COR-L47 (cell line): Measurements from ENCODE around the gene CELF3.
A peak's percentile ranks its signal among the peaks of the same experiment; 100 is the strongest.
"Not testable (repeated sequence)": the region's sequence is repeated elsewhere in the genome, so short reads cannot be mapped to it uniquely, and the experiment has no call there.

Experiments used
- DNase-seq: peaks from one replicate; lab custom pipeline; 2025; lab: John Stamatoyannopoulos, UW

The CELF3 gene

GRCh38 chr1:151703813-151704212, 12.8 kb downstream of the CELF3 start:
- DNase-seq = no peak

- no peak for DNase-seq
These were observed 13.7 kb downstream of the CELF3 start for GRCh38 chr1:151702936-151703335.

GRCh38 chr1:151701515-151701914, 15.1 kb downstream of the CELF3 start:
- no peak for DNase-seq

DNA sequence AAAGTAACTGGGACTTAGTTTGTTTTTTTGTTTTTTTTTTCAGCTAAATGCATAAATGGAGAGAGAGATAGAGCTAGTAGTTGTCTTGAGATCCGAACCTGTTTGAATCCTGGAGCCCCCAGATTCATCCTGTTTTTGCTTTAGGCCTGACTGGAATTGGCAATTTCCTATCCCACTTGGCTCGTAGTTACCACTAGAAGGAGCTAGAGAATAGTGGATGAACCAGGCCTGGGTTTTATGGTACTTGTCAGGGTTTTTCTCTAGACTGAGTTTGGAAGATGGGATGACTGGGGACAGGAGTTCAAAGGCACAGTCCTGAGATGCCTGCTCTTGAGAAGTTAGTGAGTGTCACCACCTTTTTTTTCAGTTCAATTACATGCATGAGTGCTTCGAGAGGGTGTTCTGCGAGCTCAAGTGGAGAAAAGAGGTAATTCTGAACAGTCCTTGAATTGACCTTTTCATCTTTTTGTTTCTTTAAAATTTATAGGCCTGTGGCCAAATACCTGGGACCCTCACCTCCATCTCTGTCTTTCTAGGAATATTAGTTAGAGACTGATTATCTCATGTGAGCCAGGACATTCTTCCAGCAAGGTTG, 23.4 kb downstream of the CELF3 start:
- peak; percentile 29 for DNase-seq

GRCh38 chr1:151692226-151692625, 24.4 kb downstream of the CELF3 start:
- no peak for DNase-seq

DNA sequence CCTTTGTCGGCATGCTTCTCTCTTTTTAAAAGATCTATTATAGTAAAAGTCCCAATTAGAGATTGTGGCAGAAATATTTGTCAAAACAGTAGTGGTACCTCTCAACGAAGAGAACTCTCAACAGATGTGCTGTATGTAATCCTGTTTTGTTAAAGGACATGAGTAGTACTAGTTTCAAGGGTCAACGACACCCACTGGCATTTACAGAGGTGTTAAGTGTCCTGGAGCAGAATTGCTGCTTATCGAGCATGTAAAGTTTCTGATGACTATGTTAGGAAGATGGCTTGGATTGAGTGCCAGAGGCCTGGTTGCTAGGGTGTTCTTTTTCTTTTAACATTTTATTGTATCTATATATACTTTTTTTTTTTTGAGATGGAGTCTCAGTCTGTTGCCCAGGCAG, 27.1 kb downstream of the CELF3 start:
- DNase-seq = no peak

DNA sequence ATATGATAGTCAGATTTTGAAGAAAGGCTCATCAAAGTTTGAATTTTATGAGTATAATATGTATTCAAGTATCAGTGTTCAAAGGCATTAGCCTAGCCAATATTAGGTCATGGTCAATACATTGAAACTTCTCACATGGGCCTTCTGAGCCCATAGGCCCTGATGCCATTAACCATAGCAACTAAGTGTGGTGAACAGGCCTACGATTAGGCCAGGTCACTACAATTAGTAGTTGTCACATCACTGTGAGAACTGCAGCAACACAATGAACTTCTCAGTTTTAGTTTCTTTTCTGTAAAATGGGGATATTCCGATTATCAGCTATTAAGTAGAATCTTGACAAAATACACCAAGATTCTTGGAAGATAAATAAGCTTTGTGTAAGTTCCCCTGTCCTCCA, 30.0 kb downstream of the CELF3 start:
- no peak for DNase-seq

DNA sequence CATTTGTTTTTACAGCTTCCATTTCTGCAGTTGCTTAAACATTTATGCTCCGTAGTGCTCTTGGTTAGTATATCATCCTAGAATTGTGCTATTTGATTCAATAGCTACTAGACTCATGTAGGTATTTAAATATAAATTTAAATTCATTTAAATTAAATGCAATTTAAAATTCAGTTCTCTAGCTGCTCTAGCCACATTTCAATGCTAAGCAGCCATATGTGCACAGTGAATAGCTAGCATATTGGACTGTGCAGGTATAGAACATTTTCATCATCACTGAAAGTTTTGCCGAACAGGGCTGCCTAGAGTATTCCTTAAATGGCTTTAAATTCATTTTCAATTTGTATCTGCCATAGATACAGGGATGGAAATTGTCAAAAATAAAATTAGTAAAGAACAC, 32.5 kb downstream of the CELF3 start:
- no peak for DNase-seq

DNA sequence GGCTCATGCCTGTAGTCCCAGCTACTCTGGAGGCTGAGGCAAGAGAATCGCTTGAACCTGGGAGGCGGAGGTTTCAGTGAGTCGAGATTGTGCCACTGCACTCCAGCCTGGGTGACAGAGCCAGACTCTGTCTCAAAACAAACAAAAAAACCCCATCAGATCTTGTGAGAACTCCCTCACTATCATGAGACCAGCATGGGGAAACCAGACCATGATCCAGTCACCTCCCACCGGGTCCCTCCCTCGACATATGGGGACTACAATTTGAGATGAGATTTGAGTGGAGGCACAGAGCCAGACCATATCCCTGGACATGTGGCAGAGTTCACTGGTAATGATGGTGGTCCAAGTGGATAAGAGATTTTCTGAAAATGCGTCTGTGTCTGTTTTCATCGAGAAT, 33.7 kb downstream of the CELF3 start:
- DNase-seq = not testable (repeated sequence)

- no peak for DNase-seq
These were observed 34.7 kb downstream of the CELF3 start for GRCh38 chr1:151681923-151682322.

GRCh38 chr1:151680826-151681225, 35.8 kb downstream of the CELF3 start:
- no peak for DNase-seq

- DNase-seq = no peak
These were observed 36.2 kb downstream of the CELF3 start for GRCh38 chr1:151680391-151680790.

DNA sequence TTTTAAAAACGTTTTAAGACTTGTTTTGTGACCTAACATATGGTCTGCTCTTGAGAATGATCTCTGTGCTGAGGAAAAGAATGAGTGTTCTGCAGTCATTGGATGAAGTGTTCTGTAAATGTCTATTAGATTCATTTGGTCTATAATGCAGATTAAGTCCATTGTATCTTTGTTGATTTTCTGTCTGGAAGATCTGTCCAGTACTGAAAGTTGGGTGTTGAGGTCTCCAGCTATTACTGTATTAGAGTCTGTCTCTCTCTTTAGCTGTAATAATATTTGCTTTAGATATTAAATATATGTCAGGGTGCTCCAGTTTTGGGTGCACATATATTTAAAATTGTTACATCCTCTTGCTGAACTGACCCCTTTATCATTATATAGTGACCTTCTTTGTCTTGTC, 43.2 kb downstream of the CELF3 start:
- DNase-seq = no peak

DNA sequence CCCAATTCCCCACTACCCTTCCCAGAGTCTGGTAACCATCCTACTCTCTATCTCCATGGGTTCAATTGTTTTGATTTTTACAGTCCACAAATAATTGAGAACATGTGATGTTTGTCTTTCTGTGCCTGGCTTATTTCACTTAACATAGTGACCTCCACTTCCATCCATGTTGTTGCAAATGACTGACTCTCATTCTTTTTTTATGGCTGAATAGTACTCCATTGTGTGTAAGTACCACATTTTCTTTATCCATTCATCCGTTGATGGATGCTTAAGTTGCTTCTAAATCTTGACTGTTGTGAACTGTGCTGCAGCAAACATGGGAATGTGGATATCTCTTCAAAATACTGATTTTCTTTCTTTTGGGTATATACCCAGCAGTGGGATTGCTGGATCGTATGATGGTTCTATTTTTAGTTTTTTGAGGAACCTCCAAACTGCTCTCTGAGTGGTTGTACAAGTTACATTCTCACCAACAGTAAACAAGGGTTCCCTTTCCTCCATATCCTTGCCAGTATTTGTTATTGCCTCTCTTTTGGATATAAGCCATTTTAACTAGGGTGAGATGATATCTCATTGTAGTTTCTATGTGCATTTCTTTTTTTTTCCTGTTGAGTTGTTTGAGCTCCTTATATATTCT, 46.4 kb downstream of the CELF3 start:
- not testable (repeated sequence) for DNase-seq

DNA sequence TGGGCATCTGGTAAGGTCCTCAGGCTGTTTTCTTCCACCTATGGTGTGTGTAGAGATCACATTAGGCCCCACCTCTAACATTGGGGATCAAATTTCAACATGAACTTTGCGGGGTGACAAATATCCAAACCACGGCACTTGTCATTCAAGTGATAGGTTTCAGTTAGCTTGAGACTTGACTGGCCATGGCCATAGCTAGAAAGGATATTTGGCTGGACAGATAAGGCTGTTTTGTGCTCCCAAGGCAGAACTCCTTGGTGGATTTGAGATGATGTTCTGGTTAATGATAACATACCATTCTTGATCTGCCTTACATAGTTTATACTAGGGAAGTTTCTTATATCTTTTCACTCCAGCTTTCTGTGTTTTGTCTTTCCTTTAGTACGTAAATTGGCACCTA, 48.5 kb downstream of the CELF3 start:
- DNase-seq = no peak

GRCh38 chr1:151661751-151662150, 54.9 kb downstream of the CELF3 start:
- DNase-seq = no peak

DNA sequence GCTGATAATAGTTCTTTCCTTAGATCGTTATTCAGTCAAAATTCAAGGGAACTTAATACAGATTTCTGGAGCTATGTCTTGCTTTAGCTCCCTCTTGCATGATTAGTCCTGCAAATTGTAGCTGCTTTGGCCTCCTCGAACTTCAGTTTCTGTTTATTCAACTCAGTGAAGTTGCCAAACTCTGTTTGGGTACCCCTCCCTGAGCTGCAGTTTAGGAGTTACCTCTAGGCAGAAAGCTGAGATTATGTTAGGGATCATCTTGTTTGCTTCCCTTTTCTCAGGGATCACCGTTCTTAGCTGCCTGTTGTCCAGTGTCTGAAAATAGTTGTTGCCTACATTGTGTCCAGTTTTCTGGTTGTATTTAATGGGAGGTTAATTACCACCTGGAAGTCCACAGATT, 61.2 kb downstream of the CELF3 start:
- DNase-seq = no peak

- DNase-seq = no peak
These were observed 63.2 kb downstream of the CELF3 start for GRCh38 chr1:151653397-151653796.
